Type B pancreatic cell (in vitro differentiated cells): ENCODE results near the gene CD99. TPM values are rescaled to one million over a fixed set of nuclear protein-coding genes. Genes with fewer than 3 reads are reported as not detected.

Experiments
- DNase-seq: peaks from one replicate; pipeline ENCODE4 v3.0.0; 2021; ENCODE audit warnings: mixed read lengths; ENCODE audit not compliant: unreplicated experiment; ENCODE audit errors: extremely low spot score
- H3K27ac Mint-ChIP-seq: 2 replicates; pipeline ENCODE4 v1.8.0; 2021; ENCODE audit warnings: mild to moderate bottlenecking, mixed read lengths
- H3K27me3 Mint-ChIP-seq: 2 replicates; pipeline ENCODE4 v1.8.0; 2021; ENCODE audit warnings: mixed read lengths
- H3K36me3 Mint-ChIP-seq: 2 replicates; pipeline ENCODE4 v1.8.0; 2021; ENCODE audit warnings: mixed read lengths
- H3K4me1 Mint-ChIP-seq: one replicate; pipeline ENCODE4 v1.8.0; 2021; ENCODE audit warnings: mixed read lengths; ENCODE audit not compliant: unreplicated experiment
- H3K4me3 Mint-ChIP-seq: 2 replicates; pipeline ENCODE4 v1.8.0; 2021; ENCODE audit warnings: mild to moderate bottlenecking, mixed read lengths
- H3K9me3 Mint-ChIP-seq: 2 replicates; pipeline ENCODE4 v1.8.0; 2021; ENCODE audit warnings: mixed read lengths
- CTCF ChIP-seq: fragments of 200-600 bp; sonication (generic); conservative IDR thresholded peaks from 2 replicates; pipeline ENCODE4 v1.5.0; 2021; ENCODE audit warnings: antibody characterized with exemption, mild to moderate bottlenecking
- total RNA-seq: library from RNA; stranded (reverse); gene quantifications from 2 replicates; pipeline ENCODE4 v1.2.1, GENCODE V29; 2021; ENCODE audit warnings: low replicate concordance

The CD99 gene
- total RNA-seq, 1 donor from 2014 or later: 292 TPM

GRCh38 chrX:2708592-2709188, 17.6 kb downstream of the CD99 start:
- peak overlapping the region; percentile 78 for H3K4me3 Mint-ChIP-seq

GRCh38 chrX:2709556-2709955, 18.5 kb downstream of the CD99 start:
- no peak for TF ChIP-seq CTCF
- H3K4me3 Mint-ChIP-seq: peak overlapping the region; percentile 80
- peaks cover 47% of the 10 kb centered on the region for H3K4me1 Mint-ChIP-seq
- H3K36me3 Mint-ChIP-seq: peaks cover 14% of the 10 kb centered on the region
- H3K27me3 Mint-ChIP-seq: no peaks in the 10 kb centered on the region
- peak overlapping the region; percentile 97 for H3K27ac Mint-ChIP-seq
- DNase-seq: no peak
- no peaks in the 10 kb centered on the region for H3K9me3 Mint-ChIP-seq

More at GRCh38 chrX:2708592-2709188, 17.6 kb downstream of the CD99 start:
- TF ChIP-seq CTCF: no peak
- peak overlapping the region; percentile 97 for H3K27ac Mint-ChIP-seq
- H3K9me3 Mint-ChIP-seq: no peaks in the 10 kb centered on the region
- H3K36me3 Mint-ChIP-seq: peaks cover 11% of the 10 kb centered on the region
- DNase-seq: no peak
- H3K4me1 Mint-ChIP-seq: peaks cover 51% of the 10 kb centered on the region
- no peaks in the 10 kb centered on the region for H3K27me3 Mint-ChIP-seq

- Mint-ChIP-seq H3K9me3 (no peaks in the 10 kb centered on the region), H3K27ac (peak overlapping the region; percentile 97), H3K4me1 (peaks cover 42% of the 10 kb centered on the region), H3K4me3 (peak overlapping the region; percentile 80), H3K27me3 (no peaks in the 10 kb centered on the region), H3K36me3 (peaks cover 16% of the 10 kb centered on the region)
- TF ChIP-seq CTCF: no peak
- DNase-seq: no peak
Observed at GRCh38 chrX:2710041-2710840, 19.1 kb downstream of the CD99 start.

GRCh38 chrX:2711441-2711840, 20.3 kb downstream of the CD99 start:
- TF ChIP-seq CTCF: no peak
- DNase-seq: no peak
- peaks cover 19% of the 10 kb centered on the region for H3K36me3 Mint-ChIP-seq
- H3K27ac Mint-ChIP-seq: no peak overlapping the region
- H3K9me3 Mint-ChIP-seq: no peaks in the 10 kb centered on the region
- H3K4me1 Mint-ChIP-seq: peaks cover 37% of the 10 kb centered on the region
- no peaks in the 10 kb centered on the region for H3K27me3 Mint-ChIP-seq
- H3K4me3 Mint-ChIP-seq: no peak overlapping the region

GRCh38 chrX:2712428-2712827, 21.3 kb downstream of the CD99 start:
- no peaks in the 10 kb centered on the region for H3K9me3 Mint-ChIP-seq
- DNase-seq: no peak
- no peak for TF ChIP-seq CTCF
- no peaks in the 10 kb centered on the region for H3K27me3 Mint-ChIP-seq
- no peak overlapping the region for H3K4me3 Mint-ChIP-seq
- no peak overlapping the region for H3K27ac Mint-ChIP-seq
- peaks cover 31% of the 10 kb centered on the region for H3K4me1 Mint-ChIP-seq
- H3K36me3 Mint-ChIP-seq: peaks cover 21% of the 10 kb centered on the region
